LNCaP clone FGC (cell line): ENCODE measurements around the gene KIF21A.

Experiments
- DNase-seq: peaks from one replicate; pipeline ENCODE4 v3.0.0-alpha.2; 2011; ENCODE audit warnings: low read depth
- H3K4me3 ChIP-seq: 2 replicates; pipeline ENCODE4 v1.5.1; 2011; ENCODE audit warnings: mild to moderate bottlenecking, low read depth, low read length, control low read depth
- TF ChIP-seq, protein P1 (sequence below): IDR thresholded peaks from 2 replicates; pipeline ENCODE4 v1.5.1; 2012; ENCODE audit warnings: mild to moderate bottlenecking; ENCODE audit not compliant: control insufficient read depth, insufficient read depth; ENCODE audit errors: extremely low read depth

Gene KIF21A

DNA sequence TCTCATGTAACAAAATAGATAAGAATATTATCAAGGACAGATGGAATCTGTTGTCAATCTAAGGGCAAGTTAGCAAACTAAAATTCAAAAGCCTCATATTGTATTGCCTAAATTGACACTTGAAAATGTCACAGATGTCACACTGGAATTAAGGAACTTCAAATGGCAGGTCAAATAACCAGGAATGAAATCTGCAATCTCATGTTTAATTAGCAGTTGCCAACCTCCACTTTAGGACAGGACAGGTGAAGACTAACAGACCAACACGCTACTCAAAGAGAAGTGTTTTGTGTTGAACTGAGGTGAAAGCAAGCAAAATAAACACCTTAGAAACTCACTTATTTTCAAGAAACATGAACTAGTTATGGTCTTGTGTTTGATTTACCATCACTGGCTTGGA is 11.1 kb downstream of the KIF21A start:
- DNase-seq, result no peak
- TF ChIP-seq, protein P1, sequence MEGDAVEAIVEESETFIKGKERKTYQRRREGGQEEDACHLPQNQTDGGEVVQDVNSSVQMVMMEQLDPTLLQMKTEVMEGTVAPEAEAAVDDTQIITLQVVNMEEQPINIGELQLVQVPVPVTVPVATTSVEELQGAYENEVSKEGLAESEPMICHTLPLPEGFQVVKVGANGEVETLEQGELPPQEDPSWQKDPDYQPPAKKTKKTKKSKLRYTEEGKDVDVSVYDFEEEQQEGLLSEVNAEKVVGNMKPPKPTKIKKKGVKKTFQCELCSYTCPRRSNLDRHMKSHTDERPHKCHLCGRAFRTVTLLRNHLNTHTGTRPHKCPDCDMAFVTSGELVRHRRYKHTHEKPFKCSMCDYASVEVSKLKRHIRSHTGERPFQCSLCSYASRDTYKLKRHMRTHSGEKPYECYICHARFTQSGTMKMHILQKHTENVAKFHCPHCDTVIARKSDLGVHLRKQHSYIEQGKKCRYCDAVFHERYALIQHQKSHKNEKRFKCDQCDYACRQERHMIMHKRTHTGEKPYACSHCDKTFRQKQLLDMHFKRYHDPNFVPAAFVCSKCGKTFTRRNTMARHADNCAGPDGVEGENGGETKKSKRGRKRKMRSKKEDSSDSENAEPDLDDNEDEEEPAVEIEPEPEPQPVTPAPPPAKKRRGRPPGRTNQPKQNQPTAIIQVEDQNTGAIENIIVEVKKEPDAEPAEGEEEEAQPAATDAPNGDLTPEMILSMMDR, result no peak
- H3K4me3 ChIP-seq, result no peak overlapping the region

DNA sequence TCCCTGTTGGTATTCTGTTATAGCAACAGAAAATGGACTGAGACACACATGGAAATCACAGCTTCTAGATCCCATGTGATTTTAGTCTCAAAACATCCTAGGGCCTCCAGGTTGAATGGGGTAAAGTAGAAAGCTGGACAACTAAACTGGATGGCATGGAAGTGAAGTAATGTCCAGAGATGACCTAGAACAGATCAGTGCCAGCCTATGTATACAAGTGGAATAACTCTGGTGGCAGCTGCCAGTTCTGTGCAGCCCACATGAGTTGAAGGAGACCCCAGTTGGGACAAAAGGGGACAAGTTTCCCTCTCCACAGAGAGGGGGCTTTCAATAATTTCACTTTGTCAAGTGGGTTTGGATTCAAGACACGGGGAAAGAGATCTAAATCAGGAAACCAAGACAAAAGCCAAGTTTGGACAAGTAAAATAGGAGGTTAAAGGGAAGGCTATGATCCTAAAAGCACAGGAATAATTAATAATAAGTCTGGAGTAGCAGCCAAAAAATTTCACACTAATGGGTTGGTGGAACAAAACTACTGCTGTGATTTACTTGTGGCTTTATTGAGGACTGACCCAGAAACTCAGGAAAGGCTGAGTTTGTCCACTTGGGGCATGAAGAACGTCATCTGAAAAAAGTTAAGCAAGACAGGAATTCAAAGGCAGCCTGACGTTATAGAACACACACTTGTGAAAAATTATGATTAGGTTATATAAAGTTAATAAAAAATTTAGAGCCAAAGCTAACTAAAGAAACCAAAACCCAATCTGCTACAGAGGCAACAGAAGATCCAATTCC is 11.7 kb downstream of the KIF21A start:
- H3K4me3 ChIP-seq, result no peak overlapping the region
- TF ChIP-seq, protein P1, result no peak
- no peak for DNase-seq

DNA sequence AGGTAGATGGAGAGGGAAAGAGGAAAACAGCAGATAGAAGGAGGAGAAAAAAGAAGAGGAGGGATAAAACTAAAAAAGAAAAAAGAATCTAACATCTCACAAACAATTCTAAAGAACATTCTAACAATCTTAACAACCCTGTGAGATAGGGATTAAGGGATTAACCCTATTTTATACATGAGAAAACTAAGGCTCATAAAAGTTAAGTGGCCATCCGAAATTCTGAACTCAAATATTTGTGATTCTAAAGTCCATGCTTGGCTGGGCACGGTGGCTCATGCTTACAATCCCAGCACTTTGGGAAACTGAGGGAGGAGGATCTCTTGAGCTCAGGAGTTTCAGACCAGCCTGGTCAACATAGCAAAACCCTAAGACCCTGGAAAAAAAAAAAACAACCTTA is 13.1 kb downstream of the KIF21A start:
- TF ChIP-seq, protein P1, result no peak
- no peak overlapping the region for H3K4me3 ChIP-seq
- no peak for DNase-seq

DNA sequence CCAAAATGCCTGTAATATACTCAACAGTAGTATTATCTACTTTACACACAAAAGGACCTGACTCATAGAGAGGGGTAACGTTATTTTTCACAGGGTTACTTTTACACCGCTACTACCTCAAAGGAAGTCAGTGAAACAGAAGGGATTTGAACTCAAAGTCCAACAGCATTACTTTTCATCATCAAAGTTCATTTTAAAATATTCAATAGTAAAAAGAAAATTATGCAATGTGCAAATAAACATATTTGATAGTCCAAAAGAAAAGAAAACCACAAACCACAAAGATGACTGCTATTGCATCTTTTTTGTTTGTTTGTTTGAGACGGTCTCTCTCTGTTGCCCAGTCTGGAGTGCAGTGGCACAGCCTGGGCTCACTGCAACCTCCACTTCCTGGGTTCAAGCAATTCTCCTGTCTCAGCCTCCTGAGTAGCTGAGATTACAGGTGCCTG is 15.5 kb downstream of the KIF21A start:
- no peak overlapping the region for H3K4me3 ChIP-seq
- TF ChIP-seq, protein P1, result no peak
- DNase-seq, result no peak

DNA sequence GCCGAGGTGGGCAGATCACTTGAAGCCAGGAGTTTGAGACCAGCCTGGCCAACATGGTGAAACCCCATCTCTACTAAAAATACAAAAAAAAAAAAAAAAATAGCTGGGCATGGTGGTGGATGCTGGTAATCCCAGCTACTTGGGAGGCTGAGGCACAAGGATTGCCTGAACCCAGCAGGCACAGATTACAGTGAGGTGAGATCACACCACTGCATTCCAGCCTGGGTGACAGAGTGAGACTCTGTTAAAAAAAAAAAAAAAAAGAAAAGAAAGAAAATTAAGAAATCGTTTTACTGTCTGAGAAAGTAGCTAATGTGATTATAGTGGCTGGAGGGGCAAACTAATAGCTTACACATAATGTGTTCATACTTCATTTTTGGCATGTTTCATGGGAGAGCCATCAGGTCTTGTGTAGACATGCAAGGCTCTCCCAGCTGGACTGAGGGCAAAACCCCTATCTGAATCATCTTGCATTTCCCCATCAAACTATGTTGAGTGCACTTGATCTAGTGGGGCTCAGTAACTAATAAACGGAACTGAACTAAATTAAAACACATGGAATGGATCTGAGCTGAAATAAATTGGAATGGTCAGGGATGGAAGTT is 16.2 kb downstream of the KIF21A start:
- no peak overlapping the region for H3K4me3 ChIP-seq
- DNase-seq, result no peak
- TF ChIP-seq, protein P1, result no peak

DNA sequence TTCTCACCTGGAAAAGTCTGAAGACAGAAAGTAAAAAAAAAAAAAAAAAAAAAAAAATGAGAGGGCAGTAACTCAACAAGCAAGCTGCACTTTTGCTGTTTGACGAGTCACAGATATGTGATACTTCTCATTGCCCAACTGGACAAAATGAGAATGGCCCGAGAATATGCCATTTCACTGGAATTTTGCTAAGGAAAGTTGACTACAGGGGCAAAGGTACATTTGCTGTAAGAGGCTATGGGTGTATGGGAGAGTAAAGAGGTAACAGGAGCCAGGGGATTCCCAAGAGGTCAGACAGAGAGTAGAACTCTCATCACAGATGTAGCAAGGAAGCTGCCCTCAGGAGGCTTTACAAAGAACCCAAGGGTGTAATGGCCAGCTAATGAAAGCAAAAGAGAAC is 22.9 kb downstream of the KIF21A start:
- TF ChIP-seq, protein P1, result no peak
- no peak overlapping the region for H3K4me3 ChIP-seq
- DNase-seq, result no peak
